ENCODE measurements around the gene RYR1. TPM values are rescaled to one million over a fixed set of nuclear protein-coding genes. Genes with fewer than 3 reads are reported as not detected.
A peak's percentile ranks its signal among the peaks of the same experiment; 100 is the strongest.

RYR1 gene
- total and polyA plus RNA-seq, 2 of the 13 experiments (the other 11 are each of a cell fraction or from before 2014, with no cell fraction given) = 0.03 TPM; not detected in 1

- TF ChIP-seq, protein P1, sequence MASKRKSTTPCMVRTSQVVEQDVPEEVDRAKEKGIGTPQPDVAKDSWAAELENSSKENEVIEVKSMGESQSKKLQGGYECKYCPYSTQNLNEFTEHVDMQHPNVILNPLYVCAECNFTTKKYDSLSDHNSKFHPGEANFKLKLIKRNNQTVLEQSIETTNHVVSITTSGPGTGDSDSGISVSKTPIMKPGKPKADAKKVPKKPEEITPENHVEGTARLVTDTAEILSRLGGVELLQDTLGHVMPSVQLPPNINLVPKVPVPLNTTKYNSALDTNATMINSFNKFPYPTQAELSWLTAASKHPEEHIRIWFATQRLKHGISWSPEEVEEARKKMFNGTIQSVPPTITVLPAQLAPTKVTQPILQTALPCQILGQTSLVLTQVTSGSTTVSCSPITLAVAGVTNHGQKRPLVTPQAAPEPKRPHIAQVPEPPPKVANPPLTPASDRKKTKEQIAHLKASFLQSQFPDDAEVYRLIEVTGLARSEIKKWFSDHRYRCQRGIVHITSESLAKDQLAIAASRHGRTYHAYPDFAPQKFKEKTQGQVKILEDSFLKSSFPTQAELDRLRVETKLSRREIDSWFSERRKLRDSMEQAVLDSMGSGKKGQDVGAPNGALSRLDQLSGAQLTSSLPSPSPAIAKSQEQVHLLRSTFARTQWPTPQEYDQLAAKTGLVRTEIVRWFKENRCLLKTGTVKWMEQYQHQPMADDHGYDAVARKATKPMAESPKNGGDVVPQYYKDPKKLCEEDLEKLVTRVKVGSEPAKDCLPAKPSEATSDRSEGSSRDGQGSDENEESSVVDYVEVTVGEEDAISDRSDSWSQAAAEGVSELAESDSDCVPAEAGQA (IDR thresholded peaks at IDR 0.05; ENCODE audit: low read depth) = no peak
- TF ChIP-seq, protein P1 (CRISPR knock-in tag; IDR thresholded peaks at IDR 0.05; ENCODE audit: borderline replicate concordance) = no peak
- TF ChIP-seq RFX3 (CRISPR knock-in tag; IDR thresholded peaks at IDR 0.05) (no peak), FIP1L1 (IDR thresholded peaks at IDR 0.05; ENCODE audit: borderline replicate concordance, insufficient read depth, low read depth, low read length) (no peak), NAIF1 (CRISPR knock-in tag; IDR thresholded peaks at IDR 0.05; ENCODE audit: borderline replicate concordance) (no peak), SMAD1 (CRISPR knock-in tag; IDR thresholded peaks at IDR 0.05; ENCODE audit: borderline replicate concordance, low read depth) (no peak)
Observed at GRCh38 chr19:38507551-38508127, 74.1 kb downstream of the RYR1 start (continued).

DNA sequence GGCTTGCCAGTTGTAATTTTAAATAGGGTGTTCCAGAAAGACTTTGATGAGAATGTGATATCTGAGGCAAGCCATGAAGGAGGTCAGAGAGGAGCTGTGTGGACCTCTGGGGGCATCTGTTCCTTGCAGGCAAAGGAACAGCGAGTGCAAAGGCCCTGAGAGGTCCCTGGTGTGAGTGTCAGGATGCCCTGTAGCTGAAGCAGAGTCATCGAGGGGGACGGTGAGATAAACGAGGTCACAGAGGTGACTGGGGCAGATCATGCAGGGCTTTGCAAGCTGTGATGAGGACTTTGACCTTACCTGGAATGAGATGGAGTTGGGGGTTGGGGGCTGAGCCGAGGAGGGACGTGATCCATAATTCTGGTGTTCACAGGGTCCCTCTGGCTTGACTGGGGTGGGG lies 75.0 kb downstream of the RYR1 start:
- H3K27ac ChIP-seq (ENCODE audit: extremely low read length, insufficient read depth, low read length) = no peak overlapping the region
- no peaks in the 10 kb centered on the region for H3K79me2 ChIP-seq (ENCODE audit: insufficient read depth, low read length)
- 0 out of 2 replicates have a peak overlapping the region, but pooled peaks have one; percentile 12 for H3K4me2 ChIP-seq (ENCODE audit: low read depth, low read length)
- H2AFZ ChIP-seq (ENCODE audit: low read length) = no peak overlapping the region
- no peak for FAIRE-seq
- peak; percentile 12 for DNase-seq (ENCODE audit: low spot score)
- WGBS (ENCODE audit: low lambda C conversion rate) = 0% methylated on average over 4 of the region's 6 CpGs
- no peak overlapping the region for H3K9ac ChIP-seq (ENCODE audit: insufficient read depth, low read depth, low read length)
- intact Hi-C loops (cut with micrococcal nuclease; ENCODE audit: unreplicated experiment) (no loop called here), in situ Hi-C loops (cut with HindIII; ENCODE audit: extremely low pct_ligation_motif_present, low pct_unique_long_range_greater_than_20kb) (no loop called here)
- ATAC-seq = no peak
- H3K9me3 ChIP-seq (ENCODE audit: low read length) = no peaks in the 10 kb centered on the region
- no TSS peak for BruUV-seq (replicated peaks)
- peaks cover 0 to 16% of the 10 kb centered on the region in 2 experiments; a peak in 2 of 5 replicates for H3K27me3 ChIP-seq (ENCODE audit: control insufficient read depth in 1 of 2, insufficient read depth in 2 of 2, low read length in 2 of 2)
- POLR2A ChIA-PET = no interaction called here
- no peaks in the 10 kb centered on the region for H4K20me1 ChIP-seq (ENCODE audit: insufficient read depth, low read length)
- no peak overlapping the region for H3K4me3 ChIP-seq (replicated peaks in 1 of 3; ENCODE audit: insufficient read depth in 1 of 3, low read depth in 2 of 3, low read length in 3 of 3)
- H3K4me1 ChIP-seq (ENCODE audit: insufficient read depth, low read length) = peaks cover 9% of the 10 kb centered on the region
- CTCF ChIA-PET (ENCODE audit: low intra/inter-chr PET ratio, low total read pairs) = no interaction called here
- H3K36me3 ChIP-seq (replicated peaks in 1 of 2; ENCODE audit: control insufficient read depth in 1 of 2, insufficient read depth in 2 of 2, low read length in 2 of 2) = no peaks in the 10 kb centered on the region
- peak in 1 of 2 experiments; percentile 55; a peak in 1 of 4 replicates for TF ChIP-seq NR2F1 (CRISPR knock-in tag; IDR thresholded peaks at IDR 0.05)
- no peak for TF ChIP-seq ZNF570 (CRISPR knock-in tag; IDR thresholded peaks at IDR 0.05; ENCODE audit: borderline replicate concordance)
- peak; percentile 21; the same call in 1 of the 2 replicates for TF ChIP-seq RXRA (CRISPR knock-in tag; IDR thresholded peaks at IDR 0.05)
- TF ChIP-seq HNF4A (CRISPR knock-in tag; IDR thresholded peaks at IDR 0.05) = peak; percentile 66
- peak; percentile 37; the same call in 1 of the 2 replicates for TF ChIP-seq PAXIP1 (CRISPR knock-in tag; conservative IDR thresholded peaks at IDR 0.05)
- no peak for TF ChIP-seq ELF3 (CRISPR knock-in tag; IDR thresholded peaks at IDR 0.05)
